NCI-H1436 (cell line): ENCODE measurements around the gene GPR84.

Experiments
- DNase-seq: peaks from one replicate; lab custom pipeline; 2025; lab: John Stamatoyannopoulos, UW

The GPR84 gene

DNA sequence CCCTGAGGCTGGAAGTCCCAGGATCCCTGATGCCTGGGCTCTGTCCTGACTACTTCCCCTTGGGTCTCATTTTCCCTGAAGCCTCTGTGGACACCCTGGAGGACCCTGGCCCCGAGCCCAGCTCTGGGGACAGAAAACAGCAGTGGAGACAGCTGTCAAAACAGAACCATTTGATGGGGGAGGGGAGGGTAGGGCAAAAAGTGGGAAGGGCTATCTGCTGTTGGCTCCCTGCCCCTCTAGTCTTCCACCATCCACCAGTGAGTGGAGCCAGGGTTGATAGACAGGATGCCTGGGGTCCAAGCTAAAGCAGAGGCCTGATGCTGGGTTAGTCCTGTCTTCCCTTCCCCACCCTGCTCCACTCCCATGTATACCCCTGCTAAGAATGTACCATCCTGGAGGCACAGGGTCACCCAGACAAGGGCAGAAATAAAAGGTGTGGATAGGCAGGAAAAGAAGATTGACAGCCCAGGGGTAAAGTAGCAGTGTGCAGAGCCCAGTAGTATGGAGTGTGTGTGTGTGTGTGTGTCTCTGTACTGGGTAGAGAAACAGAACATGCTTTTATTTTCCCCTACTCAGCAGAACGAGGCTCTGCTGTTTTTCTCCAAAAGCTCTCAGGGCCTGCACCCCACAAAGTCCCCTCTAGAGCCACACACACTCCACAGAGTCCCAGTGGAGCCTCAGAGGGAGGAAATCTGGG lies 10.4 kb upstream of the GPR84 start:
- no peak for DNase-seq

- DNase-seq = no peak
Measured at GRCh38 chr12:54373649-54374561, 9.6 kb upstream of the GPR84 start.

DNA sequence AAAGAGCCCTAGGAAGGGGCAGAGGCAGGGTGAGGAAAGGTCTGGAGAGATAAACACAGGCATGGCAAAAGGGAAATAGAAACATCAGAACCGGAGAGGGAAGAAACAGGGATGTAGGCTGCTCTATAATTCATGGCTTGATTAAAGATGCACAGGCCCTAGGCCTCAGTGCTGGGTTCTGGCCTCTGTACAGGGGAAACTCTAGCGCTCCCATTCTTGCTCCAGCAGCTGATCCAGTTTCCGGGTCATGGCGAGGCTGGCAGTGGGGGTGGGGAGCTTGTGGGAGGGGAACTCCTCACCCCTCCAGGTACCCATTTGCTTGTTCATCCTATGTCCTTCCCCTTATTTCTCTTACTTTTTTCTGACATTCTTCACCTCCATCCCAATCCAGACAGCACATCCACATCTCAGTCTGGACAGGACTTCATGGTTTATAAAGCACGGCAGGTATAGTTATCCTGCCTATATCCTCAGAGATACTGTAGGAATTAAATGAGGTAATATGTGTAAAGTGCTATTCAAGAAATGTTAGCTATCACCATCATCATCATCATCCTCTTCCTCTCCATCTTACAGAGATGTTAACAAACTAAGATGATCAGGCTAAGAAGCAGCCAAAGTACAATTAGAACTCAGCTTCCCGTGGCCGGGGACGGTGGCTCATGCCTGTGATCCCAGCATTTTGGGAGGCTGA lies 8.0 kb upstream of the GPR84 start:
- DNase-seq = no peak

DNA sequence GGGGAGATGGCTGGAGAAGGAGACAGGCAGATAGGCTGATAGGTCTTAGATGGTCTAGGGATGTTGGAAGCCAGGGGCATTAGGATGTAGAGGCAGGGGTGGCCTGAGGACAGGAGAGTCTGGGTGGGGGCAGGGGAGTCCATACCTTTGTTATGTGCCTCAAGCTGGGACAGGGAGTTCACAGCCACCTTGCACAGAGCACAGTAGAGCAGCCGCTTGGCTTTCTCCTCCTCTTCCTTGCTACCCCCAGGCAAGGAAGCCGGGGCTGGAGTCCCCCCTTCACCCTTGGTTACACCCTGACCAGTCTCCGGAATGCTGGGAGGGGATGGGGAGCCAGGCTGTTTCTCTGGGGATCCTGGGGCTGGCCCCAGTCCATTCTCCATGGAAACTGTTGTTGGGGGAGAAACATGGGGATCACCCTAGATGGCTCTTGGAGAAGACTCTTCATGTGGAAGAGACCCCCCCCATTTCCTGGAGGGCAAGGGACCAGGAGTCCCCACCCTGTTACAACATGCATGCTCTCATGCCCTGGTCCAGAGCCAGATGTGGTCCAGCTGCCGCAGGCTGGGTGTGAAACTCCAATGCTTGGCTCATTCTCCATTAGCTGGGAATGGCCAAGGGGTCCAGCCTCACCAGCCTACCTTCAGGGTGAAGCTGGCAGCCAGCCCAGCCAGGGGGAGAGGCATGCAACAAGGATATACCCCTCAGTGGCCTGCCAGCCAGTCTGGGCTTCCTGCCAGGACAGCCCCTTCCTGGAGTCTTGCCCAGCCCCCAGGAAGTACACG lies 7.2 kb upstream of the GPR84 start:
- no peak for DNase-seq

DNA sequence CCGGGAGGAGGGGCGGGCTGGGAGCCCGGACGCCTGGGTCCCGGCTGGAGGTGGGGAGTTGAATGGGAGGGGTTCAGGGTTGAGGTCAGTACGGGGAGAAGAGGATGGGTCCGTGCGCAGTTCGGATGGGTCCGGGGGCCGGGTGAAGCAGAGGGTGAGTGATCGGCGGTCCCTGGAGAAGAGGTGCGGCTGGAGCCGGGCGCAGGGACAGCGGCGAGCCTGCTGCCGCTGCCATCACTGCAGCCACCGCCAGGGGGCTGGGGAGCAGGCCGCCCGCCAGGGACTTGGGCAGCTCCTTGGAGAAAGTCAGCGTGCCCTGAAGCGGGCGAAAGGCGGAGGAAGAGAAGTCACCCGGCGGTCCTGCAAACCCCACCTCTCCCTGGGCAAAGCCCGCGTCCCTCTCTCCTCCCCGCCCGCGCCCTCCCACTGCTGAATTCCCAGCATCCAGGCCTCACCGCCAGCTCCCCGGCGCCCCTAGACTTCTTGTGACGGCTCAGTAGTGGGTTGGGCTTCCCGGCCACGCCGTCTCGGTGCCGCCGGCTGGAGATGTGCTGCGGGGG lies 6.0 kb upstream of the GPR84 start:
- DNase-seq = no peak

GRCh38 chr12:54369597-54370131 lies 5.4 kb upstream of the GPR84 start:
- DNase-seq = no peak

DNA sequence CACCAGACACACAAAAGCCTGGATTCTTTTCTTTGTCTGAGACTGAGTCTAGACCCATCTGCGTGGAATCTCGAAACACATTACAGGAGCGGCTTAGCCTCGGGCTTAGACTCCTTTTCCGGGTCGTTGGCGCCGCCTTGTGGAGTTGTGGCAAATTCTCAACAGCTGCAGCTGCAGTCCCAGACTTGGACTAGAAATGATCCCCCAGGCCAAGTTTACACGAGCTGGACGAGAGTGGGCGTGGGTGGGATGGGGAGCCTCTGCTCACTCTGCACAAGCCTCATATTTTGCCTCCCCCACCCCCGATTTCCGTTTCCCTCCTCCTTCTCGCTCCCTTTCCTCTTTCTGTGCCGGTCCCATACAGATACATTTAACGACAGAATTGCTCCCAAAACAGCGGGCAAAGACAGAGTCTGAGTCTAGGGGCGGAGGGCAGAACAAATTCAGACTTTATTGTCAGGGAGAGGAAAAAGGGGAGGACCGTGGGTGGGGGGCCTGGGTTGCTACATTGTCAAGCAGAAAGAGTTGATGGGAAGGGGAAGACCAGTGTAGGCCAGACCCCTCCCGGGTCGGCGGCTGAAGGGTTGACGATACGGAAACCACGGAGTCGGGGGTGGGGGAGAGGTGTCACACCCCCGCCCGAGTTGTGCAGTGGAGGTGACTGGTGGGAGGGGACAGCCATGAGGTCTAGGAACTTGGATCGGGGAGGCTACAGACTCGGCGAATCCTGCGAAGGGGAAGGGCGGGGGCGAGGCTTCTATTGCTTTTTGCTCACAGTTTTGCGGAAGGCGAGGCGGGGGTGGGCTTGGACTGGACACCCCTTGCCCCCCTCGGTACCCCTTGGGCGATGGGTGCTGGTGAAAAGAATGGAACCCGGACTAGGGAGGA lies 4.7 kb upstream of the GPR84 start:
- DNase-seq = peak; percentile 80

DNA sequence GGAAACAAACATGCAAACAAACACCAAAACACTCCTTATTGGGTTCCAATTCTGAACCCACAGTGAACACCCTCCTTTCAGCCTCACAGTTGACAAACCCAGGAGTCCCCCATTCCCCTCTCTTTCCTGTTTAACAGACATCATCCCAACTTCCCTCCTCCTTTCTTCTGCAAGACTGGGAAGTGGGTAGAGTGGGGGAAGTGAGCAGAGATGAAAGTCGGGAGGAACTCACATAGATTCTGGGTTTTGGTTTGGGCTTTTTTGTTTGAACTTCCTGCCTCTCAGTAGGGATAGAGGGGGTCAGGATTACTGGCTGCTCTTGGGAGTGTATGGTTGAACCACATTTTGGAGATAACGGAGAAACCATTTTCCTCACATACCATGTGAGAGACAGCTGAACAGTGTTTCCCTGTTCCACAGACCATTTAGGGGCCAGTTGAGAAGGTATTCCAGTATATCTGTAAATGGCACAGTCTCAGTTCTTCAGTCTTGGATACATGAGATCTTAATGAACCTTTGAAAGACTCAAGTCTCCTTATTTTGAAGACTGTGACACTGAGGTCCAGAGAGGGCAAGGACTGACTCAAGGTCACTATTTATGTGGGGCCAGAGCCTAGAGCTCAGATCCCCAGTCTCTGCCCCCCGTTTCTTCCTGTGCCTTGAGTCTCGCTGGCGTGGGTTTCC lies 3.9 kb upstream of the GPR84 start:
- DNase-seq = no peak

DNA sequence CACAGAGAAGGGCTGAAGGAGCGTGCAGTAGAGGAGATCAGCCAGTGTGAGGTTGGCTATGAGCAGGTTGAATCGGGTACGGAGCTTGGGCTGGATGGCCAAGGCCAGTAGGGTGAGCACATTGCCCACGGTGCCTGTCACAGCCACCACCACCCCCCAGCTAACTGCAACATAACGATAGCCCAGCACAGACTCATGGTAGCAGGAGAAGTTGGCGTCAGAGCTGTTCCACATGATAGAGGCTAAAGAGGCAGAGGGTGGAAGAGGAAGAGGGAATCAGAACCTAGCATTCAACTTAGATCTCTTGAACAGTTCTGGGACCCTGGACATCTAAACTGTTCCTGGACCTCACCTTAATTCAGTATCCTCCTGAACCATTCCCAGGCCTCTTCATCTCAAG lies 668 bp downstream of the GPR84 start:
- DNase-seq = no peak

- DNase-seq = no peak
Measured at GRCh38 chr12:54363047-54363446, 1.2 kb downstream of the GPR84 start.

GRCh38 chr12:54360717-54361456 lies 3.4 kb downstream of the GPR84 start:
- DNase-seq = peak; percentile 61

DNA sequence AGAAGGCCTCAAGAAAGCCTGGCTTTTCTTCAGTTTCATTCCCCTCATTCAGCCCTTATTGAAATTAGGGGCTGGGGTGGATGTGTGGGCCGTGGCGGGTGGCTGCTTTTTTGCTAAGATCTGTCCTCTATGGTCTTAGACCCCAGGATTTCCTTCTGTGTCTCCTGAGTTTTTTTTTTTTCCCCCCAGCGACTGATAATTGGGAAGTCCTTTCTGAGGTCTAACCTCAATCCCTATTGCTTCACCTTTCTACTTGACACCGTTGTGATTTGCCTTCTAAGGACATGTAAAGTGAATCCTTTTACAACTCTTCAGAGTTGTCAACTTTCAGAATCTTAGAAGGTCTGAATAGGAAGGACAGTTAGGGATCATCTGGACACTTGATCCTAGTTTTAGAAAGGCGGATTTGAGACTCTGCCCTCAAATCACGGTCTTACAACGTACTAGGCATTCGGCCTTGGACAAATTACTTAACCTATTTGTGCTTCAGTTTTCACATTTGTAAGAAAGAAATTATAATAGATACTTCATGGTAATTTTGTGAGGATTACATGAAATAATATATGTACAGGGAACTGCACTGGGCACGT lies 4.4 kb downstream of the GPR84 start:
- no peak for DNase-seq

DNA sequence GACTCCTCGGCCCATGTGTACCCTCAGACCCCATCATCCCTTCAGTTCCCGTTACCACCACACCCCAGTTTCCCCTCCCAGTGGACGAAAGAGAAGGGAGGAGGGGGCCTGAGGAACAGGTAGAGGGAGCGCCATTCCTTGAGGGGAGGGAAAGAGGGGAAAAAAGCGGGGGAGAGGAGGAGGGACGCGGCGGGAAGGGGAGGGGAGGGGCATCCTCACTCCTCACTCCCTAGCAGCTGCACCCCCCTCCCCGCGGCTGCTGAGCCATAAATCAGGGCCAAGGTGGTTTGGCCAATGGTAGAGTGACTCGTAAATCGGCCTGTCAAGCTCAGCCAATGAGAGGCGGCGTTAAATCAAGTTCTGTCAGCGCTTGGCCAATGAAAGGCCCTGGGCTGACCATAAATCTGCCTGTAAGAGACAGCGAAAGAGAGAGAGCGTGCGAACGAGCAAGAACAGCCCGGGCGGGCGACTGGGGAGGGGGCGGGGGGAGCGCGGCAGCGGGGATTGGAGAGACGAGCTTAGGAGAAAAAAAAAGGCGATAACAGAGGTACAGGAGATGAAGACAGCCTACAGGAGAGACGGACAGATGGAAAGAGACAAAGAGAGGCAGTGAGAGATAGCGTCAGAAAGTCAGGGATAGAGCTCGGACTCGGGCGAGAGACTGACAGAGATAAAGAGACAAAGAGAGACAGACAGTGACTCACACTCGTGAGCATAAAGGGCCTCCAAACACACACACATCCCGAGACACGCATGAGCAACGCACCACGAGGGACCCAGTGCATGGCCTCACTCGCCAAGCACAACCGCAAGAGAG lies 5.1 kb downstream of the GPR84 start:
- peak; percentile 99 for DNase-seq

DNA sequence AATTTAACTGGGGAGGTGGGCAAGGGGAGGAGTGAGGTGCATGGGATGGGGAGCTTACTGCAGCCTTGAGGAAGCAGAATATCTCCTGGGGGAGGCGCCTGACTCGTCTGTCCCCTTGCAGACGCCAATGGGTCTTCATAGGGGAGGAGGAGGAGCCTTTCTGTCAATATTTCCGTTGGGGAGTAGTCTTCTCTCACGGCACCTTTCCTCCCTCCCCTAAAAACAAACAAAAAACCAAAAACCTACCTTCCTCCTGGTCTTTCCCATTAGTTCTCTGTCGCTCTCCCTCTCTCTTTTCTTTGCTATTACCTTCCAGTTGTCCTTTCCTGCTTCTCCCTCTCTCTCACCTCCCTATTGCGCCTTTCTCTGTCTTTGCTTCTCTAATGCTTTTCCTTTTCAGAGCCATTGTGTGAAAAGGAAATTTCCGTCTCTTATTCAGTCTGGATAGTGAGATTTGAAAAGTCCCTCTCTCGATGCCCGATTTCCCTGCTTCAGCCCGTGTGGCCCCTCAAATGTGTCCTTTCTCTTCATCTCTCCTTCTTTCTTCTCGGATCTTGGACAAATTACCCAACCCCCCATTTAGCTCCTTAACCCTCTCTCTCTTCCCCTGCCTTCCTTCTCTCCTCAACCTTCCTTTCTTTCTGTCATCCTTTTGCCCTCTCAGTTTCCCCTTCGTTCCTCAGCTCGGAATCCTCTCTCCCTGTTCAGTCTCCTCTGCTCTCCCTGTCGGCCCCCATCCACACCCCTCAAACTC lies 5.9 kb downstream of the GPR84 start:
- peak; percentile 39 for DNase-seq

- DNase-seq = no peak
Measured at GRCh38 chr12:54357506-54358190, 6.6 kb downstream of the GPR84 start.

GRCh38 chr12:54356951-54357356 lies 7.3 kb downstream of the GPR84 start:
- DNase-seq = no peak
